Activated CD4-positive, CD25-positive, alpha-beta regulatory T cell (primary cell): ENCODE data around the gene CASP10.
"Not testable (repeated sequence)": the region's sequence is repeated elsewhere in the genome, so short reads cannot be mapped to it uniquely, and the experiment has no call there.

Experiments
- DNase-seq, 4 experiments: peaks; one replicate each; lab custom pipeline; 2025; lab: John Stamatoyannopoulos, UW

The CASP10 gene

DNA sequence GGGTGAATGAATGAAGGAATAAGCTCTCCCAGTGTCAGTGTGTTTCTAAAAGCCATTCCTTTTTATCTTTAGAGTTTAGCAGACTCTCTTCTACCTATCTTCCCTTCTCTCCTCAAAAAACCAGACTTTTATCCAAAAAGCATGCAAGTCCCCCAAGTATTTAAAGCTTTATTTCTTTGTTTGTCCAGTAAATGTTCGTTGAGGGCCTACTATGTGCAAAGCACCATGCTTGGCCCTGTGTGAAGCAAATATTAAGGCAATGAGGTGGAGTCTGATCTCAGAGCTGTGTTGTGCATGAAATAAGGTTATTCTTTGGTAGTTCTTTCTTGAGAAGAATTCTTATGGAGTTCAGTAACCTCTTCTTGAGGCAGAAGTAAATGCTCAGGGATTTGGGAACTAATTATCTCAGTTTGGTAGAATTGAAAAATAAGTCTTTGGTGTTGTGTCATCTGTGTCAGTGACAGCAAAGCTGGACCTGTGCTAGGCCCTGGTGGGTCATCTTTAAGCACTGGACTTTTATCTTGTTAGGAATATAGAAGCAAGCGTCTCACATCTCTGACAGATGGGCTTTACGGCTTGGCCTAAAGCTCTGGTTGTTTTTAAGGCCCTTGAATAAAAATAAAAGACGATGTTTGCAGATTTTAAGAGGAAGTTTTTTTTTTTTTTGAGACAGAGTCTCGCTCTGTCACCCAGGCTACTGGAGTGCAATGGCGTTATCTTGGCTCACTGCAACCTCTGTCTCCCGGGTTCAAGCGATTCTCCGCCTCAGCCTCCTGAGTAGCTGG is 28.1 kb upstream of the CASP10 start:
- no peak for DNase-seq

DNA sequence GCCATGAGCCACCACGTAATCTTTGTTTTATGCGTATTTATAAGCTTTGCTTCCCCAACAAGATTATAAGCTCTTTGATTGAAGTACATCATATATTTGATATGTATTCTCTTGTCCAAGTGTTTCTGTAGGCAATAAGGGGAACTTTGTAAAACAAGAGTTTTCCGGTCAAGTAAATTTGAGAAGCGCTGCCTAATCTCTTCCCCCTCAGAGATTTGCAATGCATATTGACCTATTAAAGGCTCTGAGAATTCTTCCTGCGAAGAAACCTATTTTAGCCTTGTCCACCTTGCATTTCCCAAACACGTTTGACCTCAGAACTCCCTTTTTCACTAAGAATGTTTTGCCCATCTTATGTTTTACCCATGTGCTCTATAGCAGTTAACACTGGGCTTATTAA is 26.9 kb upstream of the CASP10 start:
- no peak for DNase-seq

DNA sequence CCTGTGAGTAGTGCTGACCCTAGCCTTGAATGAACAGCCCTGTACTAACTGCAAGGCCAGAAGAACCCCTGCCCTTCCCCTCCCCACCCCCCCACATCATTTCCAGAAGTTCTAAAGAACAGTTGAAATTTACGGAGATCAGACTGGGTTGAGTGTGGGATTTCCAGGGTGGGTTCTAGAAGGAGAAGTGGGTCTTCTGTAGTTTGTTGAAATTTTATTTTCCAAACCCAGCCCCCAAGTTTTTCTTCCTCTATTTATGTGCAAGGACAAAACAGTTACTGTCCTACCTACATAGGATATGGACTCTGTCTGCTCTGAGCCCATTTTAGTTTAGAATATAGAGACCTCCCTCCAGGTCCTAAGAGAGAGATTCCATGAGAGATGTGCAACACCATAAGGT is 26.3 kb upstream of the CASP10 start:
- no peak for DNase-seq

DNA sequence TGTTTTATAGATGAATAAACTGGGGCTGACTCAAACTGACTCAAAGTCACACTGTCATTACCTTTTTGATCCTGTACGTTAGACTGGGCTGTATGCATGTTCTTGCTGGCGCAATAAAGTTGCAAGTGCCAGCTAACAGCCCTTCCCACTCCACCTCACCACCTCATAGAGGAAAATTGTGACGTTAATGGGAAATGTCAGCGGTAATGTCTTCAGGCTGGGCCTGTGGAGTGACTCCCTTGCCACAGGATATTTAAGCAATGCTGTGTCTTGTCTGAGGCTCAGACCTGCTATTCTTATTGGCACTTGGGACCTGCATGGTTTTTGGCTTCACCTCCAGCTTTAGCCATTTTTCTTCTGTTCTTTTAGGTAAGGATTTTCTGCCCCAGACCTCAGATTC is 25.2 kb upstream of the CASP10 start:
- DNase-seq, result no peak

DNA sequence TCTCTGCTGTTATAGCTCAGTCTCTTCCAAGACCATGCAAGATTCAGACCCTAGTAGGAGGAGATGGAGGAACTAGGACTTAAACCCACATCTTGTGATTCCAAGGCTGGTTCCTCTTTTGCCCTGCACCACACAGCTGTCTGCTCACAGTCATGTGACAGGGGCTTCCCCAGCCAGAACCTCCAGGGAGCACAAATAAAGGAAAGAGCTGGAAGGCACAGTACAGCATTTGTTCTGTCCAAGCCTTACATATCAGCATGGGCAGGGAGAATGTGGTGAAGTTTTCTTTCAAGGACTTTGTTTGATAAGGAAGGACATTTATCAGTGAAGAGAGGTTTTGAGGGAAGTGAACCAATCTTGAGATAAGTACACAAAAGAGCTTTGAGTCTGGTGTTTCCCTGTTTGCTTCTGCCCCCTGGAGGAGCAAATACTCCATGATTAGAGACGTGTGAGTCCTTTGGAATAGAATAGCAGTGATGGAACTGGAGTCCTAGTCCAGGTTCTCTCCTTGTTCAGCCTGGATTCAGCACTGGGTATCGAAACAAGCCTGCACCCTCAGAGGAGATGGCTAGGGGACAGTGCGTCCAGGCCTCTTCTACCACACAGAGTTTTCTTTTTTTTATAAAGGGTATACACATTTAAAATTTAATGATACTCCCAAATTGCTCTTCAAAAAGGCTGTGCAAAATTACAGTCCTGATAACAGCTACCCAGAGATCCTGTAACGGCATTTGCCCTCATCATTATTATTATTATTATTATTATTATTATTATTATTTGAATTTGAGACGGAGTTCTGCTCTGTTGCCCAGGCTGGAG is 24.6 kb upstream of the CASP10 start:
- peak in 2 of 4 experiments; percentile 22 to 29 for DNase-seq

DNA sequence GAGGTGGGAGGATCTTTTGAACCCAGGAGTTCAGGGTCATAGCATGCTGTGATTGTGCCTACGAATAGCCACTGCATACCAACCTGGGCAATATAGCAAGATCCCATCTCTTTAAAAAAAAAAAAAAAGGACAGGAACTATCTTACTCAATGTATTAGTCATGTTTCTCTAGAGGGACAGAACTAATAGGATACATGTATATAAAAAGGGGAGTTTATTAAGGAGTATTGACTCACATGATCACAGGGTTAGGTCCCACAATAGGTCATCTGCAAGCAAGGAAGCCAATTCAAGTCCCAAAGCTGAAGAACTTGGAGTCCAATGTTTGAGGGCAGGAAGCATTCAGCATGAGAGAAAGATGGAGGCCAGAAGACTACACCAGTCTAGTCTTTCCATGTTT is 18.8 kb upstream of the CASP10 start:
- DNase-seq, result no peak

DNA sequence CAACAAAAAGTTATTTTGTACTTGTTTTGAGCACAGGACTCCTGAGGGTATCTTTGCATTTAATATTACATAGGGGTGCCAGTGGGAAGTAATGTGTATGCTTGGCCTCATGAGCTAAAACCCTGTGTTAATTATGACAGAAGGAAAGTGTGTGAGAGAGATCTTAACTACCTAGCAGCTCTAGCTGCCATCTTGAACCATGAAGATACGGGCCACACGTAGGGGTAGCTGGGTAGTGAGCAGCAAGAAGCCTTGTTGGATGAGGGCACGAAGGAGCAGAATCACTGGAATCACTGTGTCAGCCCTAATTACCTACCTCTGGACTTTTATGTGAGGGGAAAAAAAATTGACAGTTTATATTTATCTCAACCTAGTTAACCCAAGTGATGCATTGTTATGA is 15.4 kb upstream of the CASP10 start:
- DNase-seq, result no peak

DNA sequence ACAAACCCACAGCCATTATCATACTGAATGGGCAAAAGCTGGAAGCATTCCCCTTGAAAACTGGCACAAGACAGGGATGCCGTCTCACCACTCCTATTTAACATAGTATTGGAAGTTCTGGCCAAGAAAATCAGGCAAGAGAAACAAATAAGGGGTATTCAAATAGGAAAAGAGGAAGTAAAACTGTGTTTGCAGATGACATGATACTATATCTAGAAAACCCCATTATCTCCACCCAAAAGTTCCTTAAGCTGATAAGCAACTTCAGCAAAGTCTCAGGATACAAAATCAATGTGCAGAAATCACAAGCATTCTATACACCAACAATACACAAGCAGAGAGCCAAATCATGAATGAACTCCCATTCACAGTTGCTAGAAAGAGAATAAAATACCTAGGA is 14.4 kb upstream of the CASP10 start:
- not testable (repeated sequence) for DNase-seq

DNA sequence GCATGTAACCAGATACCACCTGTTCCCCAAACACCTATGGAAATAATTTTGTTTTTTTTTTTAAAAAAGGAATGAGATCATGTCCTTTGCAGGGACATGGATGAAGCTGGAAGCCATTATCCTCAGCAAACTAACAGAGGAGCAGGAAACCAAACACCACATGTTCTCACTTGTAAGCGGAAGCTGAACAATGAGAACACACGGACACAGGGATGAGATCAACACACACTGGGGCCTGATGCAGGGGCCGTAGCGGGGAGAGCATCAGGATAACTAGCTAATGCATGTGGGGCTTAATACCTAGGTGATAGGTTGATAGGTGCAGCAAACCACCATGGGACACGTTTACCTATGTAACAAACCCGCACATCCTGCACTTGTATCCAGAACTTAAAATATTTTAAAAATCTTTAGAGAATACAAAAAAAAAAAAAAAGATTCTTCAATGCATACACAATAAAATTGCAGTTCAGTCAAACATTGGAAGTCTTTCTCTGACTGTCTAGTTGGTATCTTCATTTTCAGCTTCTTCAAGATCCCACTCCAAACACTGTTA is 11.6 kb upstream of the CASP10 start:
- no peak for DNase-seq

DNA sequence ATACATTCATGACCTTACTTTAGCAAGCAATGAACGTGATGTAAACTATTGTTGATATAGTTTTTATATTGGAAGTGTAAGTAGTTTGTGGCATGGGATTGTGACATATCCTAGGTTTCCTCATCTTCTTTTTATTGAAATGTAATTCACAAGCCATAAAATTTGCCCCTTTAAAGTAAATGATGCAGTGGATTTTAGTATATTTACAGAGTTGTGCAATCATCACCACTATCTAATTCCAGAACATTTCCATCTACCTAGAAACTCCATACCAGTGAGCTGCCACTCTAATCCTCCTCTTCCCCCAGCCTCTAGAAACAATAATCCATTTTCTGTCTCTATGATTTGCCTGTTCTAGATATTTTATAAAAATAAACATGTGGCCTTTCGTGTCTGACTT is 10.7 kb upstream of the CASP10 start:
- no peak for DNase-seq

DNA sequence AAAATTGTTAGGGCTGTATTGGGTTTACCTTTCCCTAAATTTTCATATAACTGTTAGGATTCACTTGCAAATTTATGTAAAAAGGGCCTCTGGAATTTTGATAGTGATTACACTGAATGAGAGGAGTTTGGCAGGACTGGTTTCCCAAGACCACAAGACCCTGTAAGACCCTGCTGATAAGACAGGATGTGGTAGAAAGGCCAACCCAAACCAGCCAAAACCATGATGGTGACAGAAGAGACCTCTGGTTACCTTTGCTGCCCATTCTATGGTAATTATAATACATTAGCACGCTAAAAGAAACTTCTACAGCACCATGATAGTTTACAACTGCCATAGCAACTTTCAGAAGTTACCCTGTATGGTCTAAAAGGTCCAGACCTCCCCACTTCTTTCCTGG is 8.3 kb upstream of the CASP10 start:
- no peak for DNase-seq

DNA sequence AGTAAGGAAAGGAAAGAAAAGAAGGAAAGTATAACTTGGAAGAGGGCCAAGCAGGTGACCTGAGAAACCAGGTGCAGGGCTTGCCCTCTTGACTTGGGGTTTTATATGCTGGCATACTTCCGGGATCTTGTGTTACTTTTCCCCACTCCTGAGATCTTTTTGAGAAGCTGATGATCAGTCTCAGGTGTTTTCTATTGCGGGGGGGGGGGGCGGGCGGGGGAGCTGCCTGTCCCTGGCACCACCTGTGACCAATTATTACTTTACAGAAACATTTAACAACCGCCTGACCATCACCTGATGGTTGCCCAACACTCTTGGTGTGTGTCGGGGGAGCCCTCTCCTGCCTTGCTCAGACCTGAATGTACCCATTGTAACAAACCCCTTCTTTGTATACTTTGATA is 6.9 kb upstream of the CASP10 start:
- no peak for DNase-seq

DNA sequence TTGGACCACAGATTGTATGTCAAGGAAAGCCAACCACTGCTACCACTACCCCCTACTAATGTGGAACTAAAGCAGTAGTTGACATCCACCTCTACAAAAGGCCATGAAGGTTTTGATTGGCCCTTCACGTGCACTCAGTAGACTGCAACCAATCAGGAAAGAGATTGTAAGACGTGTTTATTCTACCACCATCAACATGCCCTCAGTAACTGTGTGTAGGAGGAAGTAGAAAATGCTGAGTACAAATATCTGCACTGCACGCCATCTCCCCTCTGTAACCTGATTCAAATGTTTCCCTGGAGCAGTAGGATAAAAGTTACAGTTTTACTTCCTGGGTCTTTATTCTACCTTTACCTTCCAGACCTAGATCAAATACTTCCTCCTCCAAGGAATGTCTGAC is 2.9 kb upstream of the CASP10 start:
- no peak for DNase-seq

DNA sequence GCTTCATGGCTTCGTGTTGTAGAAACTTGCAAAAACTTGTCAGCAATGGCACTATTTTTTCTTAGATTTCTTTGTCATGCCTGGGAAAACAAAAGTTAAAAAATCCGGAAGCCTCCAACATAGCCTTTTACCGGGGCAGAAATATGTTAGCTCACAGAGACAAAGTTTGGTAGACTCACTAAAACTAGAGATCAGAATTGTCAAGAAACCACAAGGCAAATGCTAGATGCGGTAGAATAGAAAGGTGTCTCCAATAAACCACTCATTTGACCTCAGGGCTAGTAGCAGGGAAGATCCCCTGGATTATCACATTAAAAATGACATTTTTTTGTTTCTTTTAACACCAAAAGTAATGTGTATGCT is 405 bp downstream of the CASP10 start:
- DNase-seq, result no peak

DNA sequence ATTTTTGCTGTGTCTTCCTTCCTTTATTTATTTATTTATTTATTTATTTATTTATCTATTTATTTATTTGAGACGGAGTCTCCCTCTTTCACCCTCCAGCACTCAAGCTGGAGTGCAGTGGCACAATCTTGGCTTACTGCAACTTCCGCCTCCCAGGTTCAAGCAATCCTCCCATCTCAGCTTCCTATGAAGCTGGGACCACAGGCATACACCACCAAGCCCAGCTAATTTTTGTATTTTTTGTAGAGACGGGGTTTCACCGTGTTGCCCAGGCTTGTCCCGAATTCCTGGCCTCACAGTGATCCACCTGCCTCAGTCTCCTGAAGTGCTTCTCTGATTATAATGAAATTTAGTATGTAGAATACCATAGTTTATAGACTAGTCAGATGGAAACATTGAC is 894 bp downstream of the CASP10 start:
- not testable (repeated sequence) for DNase-seq

DNA sequence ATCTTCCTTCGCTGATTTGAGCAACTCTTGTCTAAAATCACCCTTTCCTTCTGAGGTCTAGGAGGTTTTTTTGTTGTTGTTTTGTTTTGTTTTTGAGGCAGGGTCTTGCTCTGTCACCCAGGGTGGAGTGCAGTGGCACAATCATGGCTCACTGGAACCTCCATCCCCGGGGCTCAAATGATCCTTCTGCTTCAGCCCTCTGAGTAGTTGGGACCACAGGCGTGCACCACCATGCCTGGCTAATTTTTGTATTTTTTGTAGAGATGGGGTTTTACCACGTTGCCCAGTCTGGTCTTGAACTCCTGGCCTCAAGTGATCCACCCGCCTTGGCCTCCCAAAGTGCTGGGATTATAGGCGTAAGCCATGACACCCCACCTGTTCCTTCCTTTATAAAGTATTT is 1.3 kb downstream of the CASP10 start:
- not testable (repeated sequence) for DNase-seq

DNA sequence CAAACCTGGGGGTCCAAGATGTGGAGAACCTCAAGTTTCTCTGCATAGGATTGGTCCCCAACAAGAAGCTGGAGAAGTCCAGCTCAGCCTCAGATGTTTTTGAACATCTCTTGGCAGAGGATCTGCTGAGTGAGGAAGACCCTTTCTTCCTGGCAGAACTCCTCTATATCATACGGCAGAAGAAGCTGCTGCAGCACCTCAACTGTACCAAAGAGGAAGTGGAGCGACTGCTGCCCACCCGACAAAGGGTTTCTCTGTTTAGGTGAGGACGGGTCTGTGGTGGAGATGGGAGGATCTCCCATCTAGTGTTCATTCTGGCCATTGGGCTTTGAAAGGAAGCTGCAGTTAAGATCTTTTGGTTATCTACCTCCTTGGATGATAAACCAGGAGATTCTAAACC is 2.9 kb downstream of the CASP10 start:
- DNase-seq, result no peak

DNA sequence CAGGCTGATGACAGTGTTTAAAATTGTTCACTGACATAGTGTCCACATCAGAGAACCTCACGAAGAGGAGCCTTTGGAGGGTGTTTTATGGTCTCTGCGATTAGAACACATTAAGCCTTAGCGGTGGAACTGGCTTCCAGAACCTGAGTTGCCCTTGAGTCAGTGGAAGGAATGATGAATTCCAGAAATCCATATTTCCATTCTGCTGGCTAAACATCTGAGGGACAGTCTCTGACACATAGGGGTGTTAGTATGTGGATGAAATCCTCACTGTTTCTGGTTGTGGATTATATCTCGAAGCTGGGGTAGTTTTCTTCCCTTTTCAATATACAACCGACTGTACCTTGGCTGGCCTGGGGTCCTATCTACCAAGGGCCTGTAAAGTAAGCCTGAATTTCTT is 4.0 kb downstream of the CASP10 start:
- no peak for DNase-seq

DNA sequence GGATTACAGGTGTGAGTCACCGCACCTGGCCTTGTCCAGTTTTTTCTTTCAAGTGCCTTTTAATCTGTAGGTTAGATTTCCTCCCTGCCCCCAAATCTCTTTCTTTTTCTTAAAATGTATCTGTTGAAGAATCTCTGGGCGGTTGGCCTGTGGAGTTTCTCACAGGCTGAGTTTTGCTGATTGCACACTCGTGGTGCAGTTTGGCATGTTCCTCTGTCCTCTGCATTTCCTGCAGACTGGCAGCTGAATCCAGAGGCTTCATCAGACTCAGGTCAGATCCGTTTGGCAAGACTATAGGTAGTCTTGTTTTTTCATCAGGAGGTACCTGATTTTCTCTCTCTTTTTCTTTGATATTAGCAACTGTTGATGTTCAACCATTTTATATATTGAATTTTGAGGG is 5.5 kb downstream of the CASP10 start:
- DNase-seq, result no peak

DNA sequence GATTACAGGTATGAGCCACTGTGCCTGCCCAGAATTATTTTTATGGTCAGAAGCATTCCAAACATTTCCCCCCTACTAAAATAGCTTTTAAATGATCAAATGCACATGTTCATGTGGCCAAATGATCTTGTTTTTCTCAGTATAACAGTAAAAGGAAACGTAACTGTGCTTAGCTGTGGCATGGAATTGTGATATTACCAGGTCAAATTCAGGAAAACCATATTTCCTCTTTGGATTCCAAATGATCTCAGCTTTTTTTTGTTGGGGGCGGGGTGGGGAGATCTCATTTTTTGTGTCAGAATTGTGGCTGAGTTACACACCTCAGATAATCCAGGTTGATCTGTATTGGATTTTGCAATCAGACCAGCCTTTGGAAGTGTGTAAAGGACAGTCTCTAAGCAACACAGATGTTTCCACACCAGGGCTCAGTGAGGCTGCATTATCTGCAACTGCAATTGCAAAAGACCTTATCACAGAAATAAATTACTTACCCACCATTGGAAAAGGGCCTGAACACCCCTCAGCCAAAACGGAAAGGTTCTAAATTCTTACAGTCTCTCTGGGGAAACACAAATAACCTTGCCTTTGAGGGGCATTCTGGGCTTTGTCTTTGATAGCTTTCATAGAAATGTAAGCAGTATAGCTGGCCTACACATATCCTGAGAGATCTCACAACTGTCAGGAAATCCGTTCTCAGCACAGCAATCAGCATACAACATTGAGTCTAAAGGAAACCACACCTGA is 8.4 kb downstream of the CASP10 start:
- DNase-seq, result no peak

DNA sequence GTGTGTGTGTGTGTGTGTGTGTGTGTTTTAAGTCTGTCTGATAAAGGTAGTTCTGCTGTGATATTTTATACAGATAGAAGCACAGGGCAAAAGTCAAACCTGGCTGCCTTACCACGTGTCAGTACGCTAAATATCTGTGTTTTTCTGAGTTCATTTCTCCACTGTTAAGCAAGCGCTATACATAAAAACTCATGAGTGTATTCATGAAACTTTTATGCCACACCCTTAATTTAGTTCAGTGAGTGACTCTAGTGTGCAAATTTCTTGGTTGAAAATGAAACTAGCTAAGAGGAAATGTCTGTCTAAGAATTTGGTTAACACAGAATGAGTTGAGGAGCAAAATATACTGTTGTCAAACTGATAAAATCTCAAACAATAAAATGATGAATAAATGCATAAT is 11.2 kb downstream of the CASP10 start:
- no peak for DNase-seq

DNA sequence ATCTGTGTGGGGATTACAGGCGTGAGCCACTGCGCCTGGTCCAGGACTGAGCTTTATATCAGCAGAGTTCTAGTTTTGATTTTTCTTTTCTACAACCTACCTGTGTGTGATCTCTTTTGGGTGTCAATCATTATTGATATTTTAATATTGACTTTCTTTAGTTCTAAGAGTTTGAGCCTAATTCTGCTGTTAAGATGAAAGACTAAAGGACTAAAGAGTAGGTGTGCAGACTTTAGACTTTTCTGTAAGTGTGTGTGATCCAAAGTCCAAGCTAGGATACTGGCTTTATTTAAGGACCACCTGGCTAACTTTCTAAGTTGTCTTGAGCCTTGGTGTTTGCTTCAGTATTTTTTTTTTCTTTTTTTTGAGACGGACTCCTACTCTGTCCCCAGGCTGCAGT is 12.4 kb downstream of the CASP10 start:
- no peak for DNase-seq

DNA sequence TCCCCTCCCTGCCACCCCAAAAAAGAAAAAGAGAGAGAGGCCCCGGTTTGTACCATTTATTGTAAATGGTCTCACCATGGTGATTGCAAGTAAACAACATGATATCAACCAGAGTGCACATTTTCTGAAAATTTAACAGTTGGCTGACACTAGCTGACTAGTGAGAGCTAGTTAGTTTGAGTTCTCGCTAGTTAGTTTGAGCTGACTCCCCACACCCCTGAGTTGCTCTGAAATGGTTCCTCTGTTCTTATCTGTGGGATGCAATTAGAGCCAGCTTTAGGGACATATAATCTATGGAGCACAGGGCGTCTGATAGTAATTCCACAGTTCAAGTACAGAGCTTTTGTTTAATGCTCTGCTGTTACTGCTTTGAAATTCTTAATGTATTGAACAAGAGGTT is 13.1 kb downstream of the CASP10 start:
- no peak for DNase-seq
